ENCODE measurements around the gene WDR64.

WDR64 gene

DNA sequence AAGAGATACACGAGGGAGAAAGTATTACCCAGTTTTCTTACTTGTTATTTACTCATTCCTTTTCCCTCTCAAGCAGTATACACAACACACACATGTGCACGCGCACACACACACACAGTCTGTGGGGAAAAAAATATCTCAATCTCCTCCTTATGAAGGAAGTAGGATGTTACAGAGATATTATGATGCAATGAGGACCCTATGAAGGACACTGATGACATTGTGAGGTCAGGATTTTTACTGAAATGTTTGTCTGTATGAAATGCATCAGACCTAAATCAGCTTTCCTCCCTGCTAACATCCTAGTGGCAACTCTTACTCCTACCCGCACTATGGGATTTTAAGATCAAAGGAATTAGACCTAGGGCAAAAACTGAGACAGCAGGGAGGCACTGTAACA lies at the start of gene WDR64:
TSS of gene WDR64 (plus strand) at position 270 of the 400 bp plus-strand sequence. CDS start 204 bp downstream, outside the sequence.
- no peak for TF ChIP-seq JUND (IDR thresholded peaks at IDR 0.05; ENCODE audit: low read depth)
- no peak for DNase-seq (ENCODE audit: low read depth in 1 of 2, low spot score in 1 of 2)
- in situ Hi-C loops (cut with HindIII; ENCODE audit: low pct_unique_long_range_greater_than_20kb, low sequenced_read_pairs): no loop called here

DNA sequence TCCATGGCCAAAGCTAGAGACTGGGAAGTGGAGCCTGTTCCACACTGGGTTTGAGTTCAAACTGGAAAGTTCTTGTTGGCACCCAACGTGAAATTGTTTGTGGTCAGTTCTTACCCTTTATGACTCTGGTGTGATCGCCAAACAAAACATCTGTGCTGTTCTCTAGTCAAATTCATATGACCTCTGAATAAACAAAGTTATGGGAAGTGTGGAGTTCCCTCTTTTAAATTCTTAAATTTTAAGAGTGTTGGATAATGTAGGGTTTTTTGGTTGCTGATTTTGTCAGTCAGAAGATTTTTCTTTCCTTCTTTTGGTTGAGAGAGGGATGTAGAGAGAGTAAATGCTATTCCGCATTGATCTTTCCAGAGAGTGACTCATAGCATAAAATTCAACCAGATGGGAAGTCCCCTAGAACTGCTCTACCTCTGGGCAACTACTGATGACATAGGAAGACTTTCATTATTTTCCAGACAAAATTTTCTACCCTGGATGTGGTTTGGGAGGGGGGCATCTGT lies 48.3 kb upstream of the WDR64 start:
- TF ChIP-seq JUND (IDR thresholded peaks at IDR 0.05; ENCODE audit: low read depth): no peak
- no peak for DNase-seq (ENCODE audit: low read depth in 1 of 2, low spot score in 1 of 2)
- in situ Hi-C loops (cut with HindIII; ENCODE audit: low pct_unique_long_range_greater_than_20kb, low sequenced_read_pairs): no loop called here

DNA sequence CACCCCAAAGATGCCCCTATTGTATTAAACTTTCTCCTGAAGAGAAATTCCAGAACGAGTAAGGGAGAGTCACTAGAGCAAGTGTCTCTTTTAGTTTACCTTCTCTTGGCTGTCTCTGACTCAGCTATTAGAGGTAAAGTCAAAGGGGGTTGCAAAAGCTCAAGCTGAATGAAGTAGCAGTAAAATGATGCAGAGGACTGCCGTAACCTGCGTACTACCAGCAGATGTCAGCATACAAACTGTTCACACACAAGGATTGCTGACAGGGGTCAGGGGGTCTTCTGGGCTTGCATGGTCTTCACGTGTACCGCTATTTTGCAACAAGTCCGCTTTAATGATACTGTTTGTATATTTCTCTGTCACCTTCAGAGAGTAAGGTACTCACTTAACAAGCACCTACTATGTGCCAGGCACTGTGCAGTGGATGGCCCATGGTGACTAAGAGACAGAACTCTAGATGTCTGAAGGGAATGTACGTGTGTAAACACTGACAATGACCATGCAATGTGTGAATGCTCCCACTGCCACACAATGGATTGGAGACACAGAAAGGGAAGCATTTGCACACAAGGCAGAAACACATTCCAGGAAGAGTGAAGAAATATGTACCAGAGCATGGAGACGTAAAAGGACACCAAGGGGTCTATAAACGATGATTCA lies 46.8 kb upstream of the WDR64 start:
- TF ChIP-seq JUND (IDR thresholded peaks at IDR 0.05; ENCODE audit: low read depth): no peak
- in situ Hi-C loops (cut with HindIII; ENCODE audit: low pct_unique_long_range_greater_than_20kb, low sequenced_read_pairs): no loop called here
- DNase-seq (ENCODE audit: low read depth in 1 of 2, low spot score in 1 of 2): no peak

DNA sequence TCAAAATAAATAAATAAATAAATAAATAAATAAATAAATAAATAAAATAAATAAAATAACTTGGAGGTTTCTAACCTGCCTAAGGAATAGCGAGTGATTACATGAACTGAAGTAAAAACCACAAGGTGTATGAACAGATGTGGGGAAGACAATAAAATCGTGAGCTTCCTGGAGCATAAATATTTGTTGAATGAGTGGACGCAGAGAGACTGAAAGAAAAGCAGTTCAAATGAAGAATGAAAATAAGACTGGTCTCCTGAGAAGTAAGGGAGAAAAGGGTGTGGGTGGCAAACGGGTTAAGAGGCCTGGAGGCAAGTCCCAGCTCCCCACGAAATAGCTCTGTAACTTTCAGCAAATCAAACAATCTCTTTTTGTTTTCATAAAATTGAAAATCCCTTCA lies 45.5 kb upstream of the WDR64 start:
- in situ Hi-C loops (cut with HindIII; ENCODE audit: low pct_unique_long_range_greater_than_20kb, low sequenced_read_pairs): no loop called here
- no peak for DNase-seq (ENCODE audit: low read depth in 1 of 2, low spot score in 1 of 2)

DNA sequence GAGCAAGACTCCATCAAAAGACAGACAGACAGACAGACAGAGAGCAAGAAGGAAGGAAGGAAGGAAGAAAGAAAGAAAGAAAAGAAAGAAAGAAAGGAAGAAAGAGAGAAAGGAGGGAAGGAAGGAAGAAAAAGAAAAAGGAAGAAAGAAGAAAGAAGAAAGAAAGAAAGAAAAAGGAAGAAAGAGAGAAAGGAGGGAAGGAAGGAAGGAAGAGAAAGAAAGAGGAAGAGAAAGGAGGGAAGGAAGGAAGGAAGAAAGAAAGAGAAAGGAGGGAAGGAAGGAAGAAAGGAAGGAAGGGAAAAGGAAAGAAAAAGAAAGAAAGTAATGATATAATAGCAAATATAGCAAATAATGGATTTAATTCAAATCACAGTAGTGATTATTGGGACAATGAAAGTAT lies 44.6 kb upstream of the WDR64 start:
- in situ Hi-C loops (cut with HindIII; ENCODE audit: low pct_unique_long_range_greater_than_20kb, low sequenced_read_pairs): no loop called here

More for the DNA sequence above, 45.5 kb upstream of the WDR64 start:
- no peak for TF ChIP-seq JUND (IDR thresholded peaks at IDR 0.05; ENCODE audit: low read depth)

DNA sequence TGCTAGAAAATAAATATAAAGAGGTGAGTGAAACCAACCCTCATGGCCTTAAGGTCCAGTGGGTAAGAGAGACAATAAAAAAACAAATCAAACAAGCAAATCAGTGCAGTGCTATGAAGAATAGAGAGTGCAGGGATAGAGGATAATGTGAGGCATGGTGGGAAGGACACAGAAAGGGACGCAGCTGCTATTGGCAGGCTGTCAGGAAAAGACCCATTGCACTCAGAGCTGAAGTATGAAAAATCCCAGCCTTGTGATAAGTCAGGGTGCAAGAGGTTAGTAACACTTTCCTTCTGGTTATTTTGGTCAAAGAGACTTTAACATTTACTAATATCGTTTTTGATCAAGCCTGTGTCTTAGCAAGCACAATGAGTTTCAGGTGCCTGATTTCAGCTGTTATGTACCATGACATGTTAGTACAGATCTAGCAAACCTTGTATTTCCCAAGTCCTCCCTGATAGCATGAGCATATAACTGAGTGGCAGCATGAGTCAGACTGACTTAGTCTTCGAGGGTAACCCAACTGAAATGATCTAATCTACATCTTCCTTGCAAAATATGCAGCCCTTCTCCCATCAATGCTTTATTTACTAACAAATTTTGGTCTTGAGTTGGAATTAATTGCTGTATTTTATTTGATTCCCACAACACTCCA lies 43.6 kb upstream of the WDR64 start:
- in situ Hi-C loops (cut with HindIII; ENCODE audit: low pct_unique_long_range_greater_than_20kb, low sequenced_read_pairs): no loop called here
- DNase-seq (ENCODE audit: low read depth in 1 of 2, low spot score in 1 of 2): no peak
- no peak for TF ChIP-seq JUND (IDR thresholded peaks at IDR 0.05; ENCODE audit: low read depth)

More for the DNA sequence above, 44.6 kb upstream of the WDR64 start:
- no peak for TF ChIP-seq JUND (IDR thresholded peaks at IDR 0.05; ENCODE audit: low read depth)
- no peak for DNase-seq (ENCODE audit: low read depth in 1 of 2, low spot score in 1 of 2)

DNA sequence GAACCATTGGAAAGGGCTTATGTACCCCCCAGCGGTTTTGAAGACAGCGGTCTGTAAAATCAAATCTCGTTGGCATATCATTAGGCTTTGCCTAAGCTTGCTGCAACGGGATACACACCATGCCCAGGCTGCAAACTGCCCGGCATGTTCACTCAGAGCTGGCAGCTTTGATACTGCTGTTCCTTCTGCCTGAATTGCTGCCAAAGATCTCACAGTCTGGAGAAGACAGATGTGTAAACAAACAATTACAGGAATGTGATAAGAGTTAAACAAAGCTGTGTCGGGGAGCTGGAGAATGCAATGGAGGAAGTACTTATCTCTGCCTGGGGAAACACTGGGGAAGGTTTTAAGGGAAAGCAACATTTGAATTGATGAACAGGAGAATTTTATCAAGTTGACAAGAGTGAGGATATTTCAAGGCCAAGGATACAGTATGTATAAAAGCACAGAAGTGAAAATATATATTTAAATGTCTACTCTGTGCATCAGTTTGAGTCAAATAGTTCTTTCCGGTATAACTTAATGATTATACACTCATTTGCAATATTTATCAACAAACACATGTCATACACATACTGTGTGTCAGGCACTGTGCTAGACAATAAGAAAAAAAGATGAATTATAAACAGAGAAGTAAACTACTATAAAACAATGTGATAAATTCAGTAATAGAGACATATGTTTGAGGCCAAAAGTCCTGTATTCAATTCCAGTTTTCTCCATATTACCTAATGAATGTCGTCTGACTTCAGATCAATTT lies 41.8 kb upstream of the WDR64 start:
- in situ Hi-C loops (cut with HindIII; ENCODE audit: low pct_unique_long_range_greater_than_20kb, low sequenced_read_pairs): no loop called here
- no peak for DNase-seq (ENCODE audit: low read depth in 1 of 2, low spot score in 1 of 2)
- no peak for TF ChIP-seq JUND (IDR thresholded peaks at IDR 0.05; ENCODE audit: low read depth)

DNA sequence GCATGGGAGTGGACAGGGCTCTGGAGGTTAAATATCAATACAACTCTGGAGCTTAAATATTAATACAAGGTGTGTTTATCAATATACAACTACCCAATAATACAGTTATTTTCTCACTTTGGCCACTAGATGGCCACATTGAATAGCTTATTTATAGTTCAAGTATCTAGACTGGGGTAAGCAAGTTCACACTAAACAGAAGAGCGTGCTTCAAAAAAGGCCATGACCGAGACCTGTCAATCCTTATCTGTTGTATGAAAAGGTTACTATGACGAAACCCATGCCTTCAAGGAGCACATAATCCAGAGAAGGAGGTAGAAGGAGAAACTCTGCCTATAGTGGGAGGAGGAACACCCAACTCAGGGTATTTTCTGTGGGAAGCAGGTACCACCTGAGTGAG lies 41.0 kb upstream of the WDR64 start:
- in situ Hi-C loops (cut with HindIII; ENCODE audit: low pct_unique_long_range_greater_than_20kb, low sequenced_read_pairs): no loop called here
- DNase-seq (ENCODE audit: low read depth in 1 of 2, low spot score in 1 of 2): peak; percentile 12 to 83
- no peak for TF ChIP-seq JUND (IDR thresholded peaks at IDR 0.05; ENCODE audit: low read depth)

DNA sequence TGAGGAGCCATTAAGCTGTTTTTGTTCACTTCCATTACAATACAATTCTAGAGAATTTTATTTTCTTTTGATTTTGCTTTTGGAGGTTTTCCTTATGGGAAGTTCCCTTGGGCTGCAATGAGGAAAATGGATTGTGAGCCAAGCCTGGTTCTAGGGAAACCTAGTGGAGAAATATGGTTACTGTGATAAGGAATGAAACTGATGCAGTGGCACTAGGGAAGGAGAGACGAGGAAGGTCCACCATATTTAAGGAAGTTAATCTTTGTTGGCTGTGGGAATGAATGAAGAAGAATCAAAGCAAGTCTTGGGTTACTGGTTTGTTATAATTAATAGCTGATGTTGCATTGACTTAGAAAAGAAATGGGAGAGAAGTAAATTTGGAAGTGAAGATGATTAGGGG lies 40.3 kb upstream of the WDR64 start:
- in situ Hi-C loops (cut with HindIII; ENCODE audit: low pct_unique_long_range_greater_than_20kb, low sequenced_read_pairs): no loop called here
- no peak for DNase-seq (ENCODE audit: low read depth in 1 of 2, low spot score in 1 of 2)

DNA sequence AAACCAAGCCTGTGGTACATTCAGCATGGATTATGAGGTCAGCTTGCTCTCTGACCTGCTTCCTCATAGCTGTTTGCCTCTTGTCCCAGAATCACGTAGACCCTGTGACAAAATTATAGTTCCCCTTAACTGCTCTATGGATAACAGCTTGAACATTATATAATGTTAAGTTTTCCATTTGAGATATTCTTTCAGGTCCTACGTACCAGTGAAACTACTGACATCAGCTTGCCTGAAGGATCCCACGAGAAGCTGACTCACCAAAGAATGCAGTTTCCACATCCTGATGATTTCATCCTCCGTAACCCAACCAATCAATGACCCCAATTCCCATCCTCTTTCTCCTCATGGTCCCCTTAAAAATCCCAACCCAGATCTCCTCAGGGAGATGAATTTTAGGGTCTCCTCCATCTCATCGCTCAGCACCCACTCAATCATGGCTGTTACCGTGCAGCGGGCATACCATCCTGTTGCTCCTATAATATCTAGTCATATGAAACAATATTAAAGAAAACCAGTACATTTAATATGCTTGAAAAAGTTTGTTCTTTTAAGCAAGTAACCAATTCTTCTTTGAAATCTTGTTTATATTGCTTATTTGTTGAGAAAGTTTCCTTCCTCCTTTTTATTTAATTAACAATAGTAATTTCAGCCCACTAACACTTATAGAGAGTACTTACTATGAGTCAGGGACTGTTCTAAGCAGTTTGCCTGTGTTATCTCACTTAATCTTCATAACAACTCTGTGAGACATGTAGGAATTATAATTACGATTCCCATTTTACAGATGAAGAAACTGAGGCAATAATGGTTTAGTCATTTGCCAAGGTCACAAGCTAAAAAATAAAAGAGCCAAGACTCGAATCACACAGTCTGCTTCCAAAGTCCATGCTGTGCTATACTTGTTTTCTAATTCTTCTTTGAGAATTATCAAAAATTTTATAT lies 39.3 kb upstream of the WDR64 start:
- no peak for TF ChIP-seq JUND (IDR thresholded peaks at IDR 0.05; ENCODE audit: low read depth)
- DNase-seq (ENCODE audit: low read depth in 1 of 2, low spot score in 1 of 2): no peak
- in situ Hi-C loops (cut with HindIII; ENCODE audit: low pct_unique_long_range_greater_than_20kb, low sequenced_read_pairs): no loop called here

More for the DNA sequence above, 40.3 kb upstream of the WDR64 start:
- TF ChIP-seq JUND (IDR thresholded peaks at IDR 0.05; ENCODE audit: low read depth): no peak

DNA sequence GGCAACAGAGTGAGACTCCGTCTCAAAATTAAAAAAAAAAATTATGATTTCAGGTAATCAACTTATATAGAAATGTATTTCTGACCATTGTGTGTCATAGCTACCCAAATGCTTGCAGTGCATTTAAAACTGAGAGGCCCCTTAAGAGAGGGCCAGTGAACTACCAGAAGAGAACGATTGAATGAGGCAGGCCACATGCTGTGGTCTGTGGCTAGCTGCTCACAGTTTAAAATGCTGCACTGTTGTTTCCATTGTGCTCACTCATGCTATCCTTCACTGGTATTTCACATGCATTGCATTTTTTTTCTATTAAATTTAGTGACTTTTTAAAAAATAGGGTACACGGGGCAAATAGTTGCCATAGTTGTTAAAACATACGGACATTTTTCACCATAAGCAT lies 37.9 kb upstream of the WDR64 start:
- no peak for DNase-seq (ENCODE audit: low read depth in 1 of 2, low spot score in 1 of 2)
- in situ Hi-C loops (cut with HindIII; ENCODE audit: low pct_unique_long_range_greater_than_20kb, low sequenced_read_pairs): no loop called here
- no peak for TF ChIP-seq JUND (IDR thresholded peaks at IDR 0.05; ENCODE audit: low read depth)

DNA sequence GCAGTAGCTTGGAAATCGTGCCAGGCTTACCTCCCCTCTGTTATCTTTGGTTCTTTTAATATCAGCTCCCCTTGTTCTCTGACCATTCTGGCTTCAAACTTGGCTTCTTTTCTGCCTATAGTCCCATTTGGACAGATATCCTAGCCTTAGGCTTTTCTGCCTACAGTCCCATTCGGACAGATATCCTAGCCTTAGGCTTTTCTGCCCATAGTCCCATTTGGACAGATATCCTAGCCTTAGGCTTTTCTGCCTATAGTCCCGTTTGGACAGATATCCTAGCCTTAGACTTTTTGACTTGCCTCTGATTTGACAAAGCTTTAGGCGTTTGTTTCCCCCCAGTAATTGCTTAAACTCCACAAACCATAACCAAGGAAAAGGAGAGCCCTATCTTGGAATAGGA lies 37.5 kb upstream of the WDR64 start:
- in situ Hi-C loops (cut with HindIII; ENCODE audit: low pct_unique_long_range_greater_than_20kb, low sequenced_read_pairs): no loop called here
- DNase-seq (ENCODE audit: low read depth in 1 of 2, low spot score in 1 of 2): no peak
- no peak for TF ChIP-seq JUND (IDR thresholded peaks at IDR 0.05; ENCODE audit: low read depth)

Data from T47D (cell line).